ENCODE results near the gene PGGHG. TPM values are rescaled to one million over a fixed set of nuclear protein-coding genes. Genes with fewer than 3 reads are reported as not detected.

PGGHG gene
- total RNA-seq, 4 donors from 2014 or later: 8.5 to 35.3 (median 15.5) TPM

- Histone ChIP-seq H3K4me1 (peaks cover 0 to 32% (median 17%) of the 10 kb centered on the region in 3 donors), H3K27ac (no peak within 1 kb of the TSS), H3K9me3 (no peaks in the 10 kb centered on the region), H3K27me3 (peaks cover 62% of the 10 kb centered on the region), H3K4me3 (peak within 1 kb of the TSS in 1 of 2 donors; percentile 36), H3K36me3 (no peaks in the 10 kb centered on the region)
- 61 to 85% methylated on average over 8 to 11 of the region's 21 CpGs for WGBS, 2 donors (ENCODE audit: low coverage in 1 of 2)
- ATAC-seq: no peak
- no peak for TF ChIP-seq POLR2A (IDR thresholded peaks at IDR 0.05)
- TF ChIP-seq CTCF (IDR thresholded peaks at IDR 0.05): no peak
- no peak for TF ChIP-seq POLR2AphosphoS5 (IDR thresholded peaks at IDR 0.05)
- no peak for TF ChIP-seq EP300 (IDR thresholded peaks at IDR 0.05)
These were observed 10.7 kb upstream of the PGGHG start, which contains the start of gene NLRP6 for GRCh38 chr11:278001-278951. Gene NLRP6 (plus strand): TSS chr11:278407. CDS start chr11:278570, 163 bp downstream.

- Histone ChIP-seq H3K9me3 (no peaks in the 10 kb centered on the region), H3K27me3 (peaks cover 73% of the 10 kb centered on the region), H3K4me3 (peak overlapping the region in 1 of 2 donors; percentile 36), H3K36me3 (no peaks in the 10 kb centered on the region), H3K27ac (no peak overlapping the region), H3K4me1 (peaks cover 0 to 32% (median 17%) of the 10 kb centered on the region in 3 donors)
- WGBS, 2 donors (ENCODE audit: low coverage in 1 of 2): no CpG with 5 or more reads among the region's 97 CpGs
- ATAC-seq: no peak
- no peak for TF ChIP-seq POLR2A (IDR thresholded peaks at IDR 0.05)
- no peak for TF ChIP-seq POLR2AphosphoS5 (IDR thresholded peaks at IDR 0.05)
- no peak for TF ChIP-seq EP300 (IDR thresholded peaks at IDR 0.05)
- no peak for TF ChIP-seq CTCF (IDR thresholded peaks at IDR 0.05)
These were observed 9.6 kb upstream of the PGGHG start for GRCh38 chr11:279040-279965.

- Histone ChIP-seq H3K4me1 (peaks cover 0 to 32% (median 17%) of the 10 kb centered on the region in 3 donors), H3K9me3 (no peaks in the 10 kb centered on the region), H3K27ac (no peak overlapping the region), H3K27me3 (peaks cover 81% of the 10 kb centered on the region), H3K36me3 (no peaks in the 10 kb centered on the region), H3K4me3 (peak overlapping the region in 1 of 2 donors; percentile 36)
- no CpG with 5 or more reads among the region's 85 CpGs for WGBS, 2 donors (ENCODE audit: low coverage in 1 of 2)
- ATAC-seq: peak; percentile 29
- TF ChIP-seq EP300 (IDR thresholded peaks at IDR 0.05) (no peak), POLR2A (IDR thresholded peaks at IDR 0.05) (no peak), POLR2AphosphoS5 (IDR thresholded peaks at IDR 0.05) (no peak), CTCF (IDR thresholded peaks at IDR 0.05) (no peak)
These were observed 8.8 kb upstream of the PGGHG start for GRCh38 chr11:279966-280705.

- Histone ChIP-seq H3K27ac (no peak overlapping the region), H3K36me3 (no peaks in the 10 kb centered on the region)
- WGBS, 2 donors (ENCODE audit: low coverage in 1 of 2): no CpG with 5 or more reads among the region's 79 CpGs
These were observed 8.0 kb upstream of the PGGHG start for GRCh38 chr11:280706-281485.

More at GRCh38 chr11:280706-281485, 8.0 kb upstream of the PGGHG start:
- H3K27me3 ChIP-seq: peaks cover 88% of the 10 kb centered on the region
- H3K4me3 ChIP-seq: peak overlapping the region in 1 of 2 donors; percentile 36
- ATAC-seq: no peak
- H3K4me1 ChIP-seq: peaks cover 0 to 32% (median 17%) of the 10 kb centered on the region in 3 donors
- no peaks in the 10 kb centered on the region for H3K9me3 ChIP-seq
- no peak for TF ChIP-seq POLR2AphosphoS5 (IDR thresholded peaks at IDR 0.05)
- no peak for TF ChIP-seq POLR2A (IDR thresholded peaks at IDR 0.05)
- TF ChIP-seq CTCF (IDR thresholded peaks at IDR 0.05): no peak
- no peak for TF ChIP-seq EP300 (IDR thresholded peaks at IDR 0.05)
